ENCODE results near the gene HIPK3. TPM values are rescaled to one million over a fixed set of nuclear protein-coding genes. Genes with fewer than 3 reads are reported as not detected.

Gene HIPK3
- total and polyA plus RNA-seq, 4 donors = 17.9 to 189 (median 71.5) TPM

GRCh38 chr11:33358150-33358831 is 101.1 kb downstream of the HIPK3 start:
- Histone ChIP-seq H3K36me3 (ENCODE audit: control insufficient read depth in 4 of 4, insufficient read depth in 4 of 4, low read length in 4 of 4) (peaks cover under 1 to 9% (median 3%) of the 10 kb centered on the region in 4 donors), H3K4me3 (no peak overlapping the region), H3K9ac (ENCODE audit: insufficient read depth in 1 of 2, low read length in 2 of 2) (no peak overlapping the region), H3K27ac (ENCODE audit: low read depth in 1 of 2, low read length in 1 of 2) (no peak overlapping the region), H3K9me3 (ENCODE audit: control insufficient read depth in 4 of 4, insufficient read depth in 3 of 4, low read length in 3 of 4) (no peaks in the 10 kb centered on the region), H3K4me1 (ENCODE audit: control insufficient read depth in 5 of 5, insufficient read depth in 5 of 5, low read length in 5 of 5) (no peaks in the 10 kb centered on the region), H3K27me3 (ENCODE audit: control insufficient read depth in 3 of 3, insufficient read depth in 3 of 3, low read length in 2 of 3) (no peaks in the 10 kb centered on the region)
- ATAC-seq (ENCODE audit: insufficient read depth, low FRiP score) (no peak), DNase-seq (no peak)
- 71 to 72% methylated on average over 4 of the region's 4 CpGs for WGBS, 2 donors
- no peak for TF ChIP-seq CTCF (IDR thresholded peaks at IDR 0.05; ENCODE audit: control extremely low read depth, extremely low read depth)

GRCh38 chr11:33360642-33361041 is 103.5 kb downstream of the HIPK3 start:
- ATAC-seq (ENCODE audit: insufficient read depth, low FRiP score) = no peak

GRCh38 chr11:33362051-33362910 is 105.1 kb downstream of the HIPK3 start:
- DNase-seq (peak in 2 of 3 donors; percentile 76 to 81), ATAC-seq (ENCODE audit: insufficient read depth, low FRiP score) (peak; percentile 72)
- Histone ChIP-seq H3K36me3 (ENCODE audit: control insufficient read depth in 4 of 4, insufficient read depth in 4 of 4, low read length in 4 of 4) (no peaks in the 10 kb centered on the region), H3K9ac (ENCODE audit: insufficient read depth in 1 of 2, low read length in 2 of 2) (no peak overlapping the region), H3K27me3 (ENCODE audit: control insufficient read depth in 3 of 3, insufficient read depth in 3 of 3, low read length in 2 of 3) (peaks cover 0 to 3% (median 0%) of the 10 kb centered on the region in 3 donors), H3K4me3 (no peak overlapping the region), H3K4me1 (ENCODE audit: control insufficient read depth in 5 of 5, insufficient read depth in 5 of 5, low read length in 5 of 5) (no peaks in the 10 kb centered on the region), H3K9me3 (ENCODE audit: control insufficient read depth in 4 of 4, insufficient read depth in 3 of 4, low read length in 3 of 4) (no peaks in the 10 kb centered on the region), H3K27ac (ENCODE audit: low read depth in 1 of 2, low read length in 1 of 2) (no peak overlapping the region)
- WGBS, 2 donors = 20 to 31% methylated on average over 6 of the region's 6 CpGs
- TF ChIP-seq CTCF (IDR thresholded peaks at IDR 0.05; ENCODE audit: control extremely low read depth, extremely low read depth) = peak; percentile 24

More at GRCh38 chr11:33360642-33361041, 103.5 kb downstream of the HIPK3 start:
- 77 to 81% methylated on average over 4 of the region's 4 CpGs for WGBS, 2 donors
- Histone ChIP-seq H3K9me3 (ENCODE audit: control insufficient read depth in 4 of 4, insufficient read depth in 3 of 4, low read length in 3 of 4) (no peaks in the 10 kb centered on the region), H3K4me1 (ENCODE audit: control insufficient read depth in 5 of 5, insufficient read depth in 5 of 5, low read length in 5 of 5) (no peaks in the 10 kb centered on the region), H3K36me3 (ENCODE audit: control insufficient read depth in 4 of 4, insufficient read depth in 4 of 4, low read length in 4 of 4) (no peaks in the 10 kb centered on the region), H3K27ac (ENCODE audit: low read depth in 1 of 2, low read length in 1 of 2) (no peak overlapping the region), H3K9ac (ENCODE audit: insufficient read depth in 1 of 2, low read length in 2 of 2) (no peak overlapping the region), H3K27me3 (ENCODE audit: control insufficient read depth in 3 of 3, insufficient read depth in 3 of 3, low read length in 2 of 3) (no peaks in the 10 kb centered on the region), H3K4me3 (no peak overlapping the region)
- TF ChIP-seq CTCF (IDR thresholded peaks at IDR 0.05; ENCODE audit: control extremely low read depth, extremely low read depth) = no peak
- no peak for DNase-seq

Data from lung (tissue), 12 donors.